H1 (cell line): Measurements from ENCODE around the gene QSOX2.

Source experiments
- POLR2A ChIP-seq, 2 experiments: IDR thresholded peaks; 1 replicate in 1 of 2; 2 replicates in 1 of 2; pipeline ENCODE4 v1.6.1; 2011; ENCODE audit warnings: low read depth in 2 of 2, low read length in 2 of 2, mild to moderate bottlenecking in 2 of 2; ENCODE audit errors: control extremely low read depth in 1 of 2
- RAD21 ChIP-seq, 2 experiments: IDR thresholded peaks in 1 of 2; conservative IDR thresholded peaks in 1 of 2; 2 replicates each; pipeline ENCODE4 v1.6.1; 2011; ENCODE audit warnings: low read depth in 2 of 2, low read length in 2 of 2, improper control_type of control experiment in 1 of 2, inconsistent platforms in 1 of 2, mild to moderate bottlenecking in 1 of 2, moderate library complexity in 1 of 2
- TBP ChIP-seq: IDR thresholded peaks from 2 replicates; pipeline ENCODE4 v1.6.1; 2011; ENCODE audit warnings: low read depth, low read length, improper control_type of control experiment
- TF ChIP-seq, protein P1 (sequence below): IDR thresholded peaks from 2 replicates; pipeline ENCODE4 v1.6.1; 2012; ENCODE audit warnings: low read length, inconsistent platforms

DNA sequence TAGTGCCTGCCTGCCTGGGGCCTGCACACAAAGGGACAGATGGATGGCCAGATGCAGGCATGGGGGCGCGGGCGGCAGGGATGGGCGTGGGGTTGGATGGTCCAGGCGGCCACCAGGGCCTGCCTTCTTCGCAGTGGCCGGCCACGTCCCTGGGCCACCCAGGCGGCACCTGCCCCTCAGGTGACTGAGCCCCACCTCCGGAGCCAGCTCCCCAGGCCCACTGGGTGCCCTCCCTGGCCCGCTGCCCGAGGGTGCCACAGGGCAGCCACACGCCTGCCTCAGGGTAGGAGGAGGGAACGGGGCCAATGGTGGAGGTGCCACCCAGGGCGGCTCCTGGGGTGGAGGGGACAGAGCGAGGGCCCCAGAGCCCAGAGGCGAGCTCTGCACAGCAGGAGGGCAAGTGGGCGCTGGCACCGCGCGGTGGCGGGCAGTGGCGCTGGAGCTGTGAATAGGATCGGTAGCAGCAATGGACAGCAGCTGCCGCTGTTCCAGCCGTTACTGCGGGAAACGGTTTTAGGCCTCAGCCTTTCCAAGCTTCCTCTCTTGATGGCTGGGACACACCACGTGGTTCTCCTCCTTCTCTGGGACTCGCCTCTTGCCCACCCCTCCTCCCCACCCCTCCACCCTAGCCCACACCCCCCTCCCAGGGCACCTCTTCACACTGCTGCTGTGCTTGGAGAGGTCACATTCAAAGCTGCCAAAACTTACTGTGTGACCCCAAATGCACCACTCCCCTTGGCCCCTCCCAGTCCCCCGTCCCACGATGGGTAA lies 59.8 kb downstream of the QSOX2 start:
- TF ChIP-seq, protein P1, sequence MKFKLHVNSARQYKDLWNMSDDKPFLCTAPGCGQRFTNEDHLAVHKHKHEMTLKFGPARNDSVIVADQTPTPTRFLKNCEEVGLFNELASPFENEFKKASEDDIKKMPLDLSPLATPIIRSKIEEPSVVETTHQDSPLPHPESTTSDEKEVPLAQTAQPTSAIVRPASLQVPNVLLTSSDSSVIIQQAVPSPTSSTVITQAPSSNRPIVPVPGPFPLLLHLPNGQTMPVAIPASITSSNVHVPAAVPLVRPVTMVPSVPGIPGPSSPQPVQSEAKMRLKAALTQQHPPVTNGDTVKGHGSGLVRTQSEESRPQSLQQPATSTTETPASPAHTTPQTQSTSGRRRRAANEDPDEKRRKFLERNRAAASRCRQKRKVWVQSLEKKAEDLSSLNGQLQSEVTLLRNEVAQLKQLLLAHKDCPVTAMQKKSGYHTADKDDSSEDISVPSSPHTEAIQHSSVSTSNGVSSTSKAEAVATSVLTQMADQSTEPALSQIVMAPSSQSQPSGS = no peak
- TF ChIP-seq POLR2A (IDR thresholded peaks at IDR 0.05; ENCODE audit: control extremely low read depth in 1 of 2, low read depth in 2 of 2, low read length in 2 of 2) = no peak
- TF ChIP-seq RAD21 (IDR thresholded peaks at IDR 0.05 in 1 of 2, conservative IDR thresholded peaks at IDR 0.05 in 1 of 2; ENCODE audit: low read depth in 2 of 2, low read length in 2 of 2) = no peak
- no peak for TF ChIP-seq TBP
